Bronchial epithelial cell (primary cell): ENCODE results near the gene RAB24. TPM values are rescaled to one million over a fixed set of nuclear protein-coding genes. Genes with fewer than 3 reads are reported as not detected.

Experiments
- DNase-seq: peaks from one replicate; pipeline ENCODE4 v3.0.0-alpha.2; 2010; ENCODE audit warnings: low read depth
- FAIRE-seq: peaks from 2 replicates; lab custom pipeline; 2011; peaks lifted over from hg19 to GRCh38; lab: Jason Lieb, UNC
- H3K27me3 ChIP-seq: 2 replicates; pipeline ENCODE4 v1.5.1; 2011; ENCODE audit warnings: low read length; ENCODE audit not compliant: control insufficient read depth, insufficient read depth
- H3K36me3 ChIP-seq: 2 replicates; pipeline ENCODE4 v1.5.1; 2011; ENCODE audit warnings: low read length; ENCODE audit not compliant: control insufficient read depth, insufficient read depth
- H3K4me3 ChIP-seq: 2 replicates; pipeline ENCODE4 v1.5.1; 2011; ENCODE audit warnings: mild to moderate bottlenecking, low read depth, low read length, control low read depth
- total RNA-seq: library from RNA; depleted of rRNA; stranded (reverse); fragments of >200 nt; gene quantifications from 2 replicates; pipeline ENCODE4 v1.2.1, GENCODE V29; 2014
- TF ChIP-seq, protein P1 (sequence below): IDR thresholded peaks from 2 replicates; pipeline ENCODE4 v1.5.1; 2011; ENCODE audit warnings: mild to moderate bottlenecking, moderate library complexity, low read length, control low read depth, inconsistent platforms; ENCODE audit not compliant: insufficient read depth, severe bottlenecking

The RAB24 gene
- total RNA-seq, 1 donor from 2014 or later: 16.6 TPM

DNA sequence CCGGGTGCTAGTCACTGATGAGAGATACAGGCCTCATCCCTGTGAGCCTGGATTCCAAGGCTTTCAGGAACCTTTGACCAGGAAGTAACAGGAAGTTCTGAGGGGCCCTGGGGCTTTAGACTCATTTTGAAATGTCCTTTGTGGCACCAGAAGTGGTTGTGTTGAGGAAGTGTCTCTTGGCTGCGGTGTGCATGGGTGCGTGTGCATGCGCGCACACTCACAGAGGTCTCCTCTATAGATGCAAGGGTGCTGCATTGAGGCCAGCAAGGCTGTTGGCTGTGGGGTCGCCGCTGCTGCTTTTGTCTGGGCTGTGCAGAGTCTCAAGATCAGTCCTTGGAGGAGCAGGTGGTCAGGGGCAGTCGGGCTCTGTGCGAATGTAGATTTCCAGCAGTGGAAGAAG lies 7.6 kb downstream of the RAB24 start:
- H3K36me3 ChIP-seq: peaks cover 32% of the 10 kb centered on the region
- H3K27me3 ChIP-seq: no peaks in the 10 kb centered on the region
- FAIRE-seq (no peak), DNase-seq (no peak)
- TF ChIP-seq, protein P1, sequence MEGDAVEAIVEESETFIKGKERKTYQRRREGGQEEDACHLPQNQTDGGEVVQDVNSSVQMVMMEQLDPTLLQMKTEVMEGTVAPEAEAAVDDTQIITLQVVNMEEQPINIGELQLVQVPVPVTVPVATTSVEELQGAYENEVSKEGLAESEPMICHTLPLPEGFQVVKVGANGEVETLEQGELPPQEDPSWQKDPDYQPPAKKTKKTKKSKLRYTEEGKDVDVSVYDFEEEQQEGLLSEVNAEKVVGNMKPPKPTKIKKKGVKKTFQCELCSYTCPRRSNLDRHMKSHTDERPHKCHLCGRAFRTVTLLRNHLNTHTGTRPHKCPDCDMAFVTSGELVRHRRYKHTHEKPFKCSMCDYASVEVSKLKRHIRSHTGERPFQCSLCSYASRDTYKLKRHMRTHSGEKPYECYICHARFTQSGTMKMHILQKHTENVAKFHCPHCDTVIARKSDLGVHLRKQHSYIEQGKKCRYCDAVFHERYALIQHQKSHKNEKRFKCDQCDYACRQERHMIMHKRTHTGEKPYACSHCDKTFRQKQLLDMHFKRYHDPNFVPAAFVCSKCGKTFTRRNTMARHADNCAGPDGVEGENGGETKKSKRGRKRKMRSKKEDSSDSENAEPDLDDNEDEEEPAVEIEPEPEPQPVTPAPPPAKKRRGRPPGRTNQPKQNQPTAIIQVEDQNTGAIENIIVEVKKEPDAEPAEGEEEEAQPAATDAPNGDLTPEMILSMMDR: no peak
- H3K4me3 ChIP-seq: no peak overlapping the region

GRCh38 chr5:177294632-177295031 lies 8.9 kb downstream of the RAB24 start:
- TF ChIP-seq, protein P1: no peak
- no peak for FAIRE-seq
- no peak for DNase-seq
- no peaks in the 10 kb centered on the region for H3K27me3 ChIP-seq
- no peak overlapping the region for H3K4me3 ChIP-seq
- H3K36me3 ChIP-seq: peaks cover 32% of the 10 kb centered on the region

GRCh38 chr5:177293819-177294581 lies 9.5 kb downstream of the RAB24 start:
- TF ChIP-seq, protein P1: no peak
- FAIRE-seq: no peak
- no peak for DNase-seq
- Histone ChIP-seq H3K27me3 (no peaks in the 10 kb centered on the region), H3K4me3 (no peak overlapping the region), H3K36me3 (peaks cover 32% of the 10 kb centered on the region)

DNA sequence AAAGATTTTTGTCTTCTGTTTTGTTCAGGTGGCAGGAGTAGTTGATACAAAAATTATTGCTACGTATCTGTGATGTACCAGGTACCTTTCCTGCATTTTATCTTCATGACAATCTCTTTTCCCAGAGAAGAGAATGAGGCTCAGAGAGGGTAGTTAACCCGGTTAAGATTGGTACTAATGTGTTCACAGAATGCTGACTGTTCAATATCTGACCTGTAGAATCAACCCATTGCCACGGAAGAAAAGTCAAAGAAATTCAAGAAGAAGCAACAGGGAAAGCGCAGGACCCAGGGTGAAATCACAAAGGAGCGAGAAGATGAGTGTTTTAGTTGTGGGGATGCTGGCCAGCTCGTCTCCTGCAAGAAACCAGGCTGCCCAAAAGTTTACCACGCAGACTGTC lies 11.8 kb downstream of the RAB24 start:
- H3K36me3 ChIP-seq: peaks cover 35% of the 10 kb centered on the region
- no peak overlapping the region for H3K4me3 ChIP-seq
- TF ChIP-seq, protein P1: no peak
- H3K27me3 ChIP-seq: no peaks in the 10 kb centered on the region
- FAIRE-seq (no peak), DNase-seq (no peak)

DNA sequence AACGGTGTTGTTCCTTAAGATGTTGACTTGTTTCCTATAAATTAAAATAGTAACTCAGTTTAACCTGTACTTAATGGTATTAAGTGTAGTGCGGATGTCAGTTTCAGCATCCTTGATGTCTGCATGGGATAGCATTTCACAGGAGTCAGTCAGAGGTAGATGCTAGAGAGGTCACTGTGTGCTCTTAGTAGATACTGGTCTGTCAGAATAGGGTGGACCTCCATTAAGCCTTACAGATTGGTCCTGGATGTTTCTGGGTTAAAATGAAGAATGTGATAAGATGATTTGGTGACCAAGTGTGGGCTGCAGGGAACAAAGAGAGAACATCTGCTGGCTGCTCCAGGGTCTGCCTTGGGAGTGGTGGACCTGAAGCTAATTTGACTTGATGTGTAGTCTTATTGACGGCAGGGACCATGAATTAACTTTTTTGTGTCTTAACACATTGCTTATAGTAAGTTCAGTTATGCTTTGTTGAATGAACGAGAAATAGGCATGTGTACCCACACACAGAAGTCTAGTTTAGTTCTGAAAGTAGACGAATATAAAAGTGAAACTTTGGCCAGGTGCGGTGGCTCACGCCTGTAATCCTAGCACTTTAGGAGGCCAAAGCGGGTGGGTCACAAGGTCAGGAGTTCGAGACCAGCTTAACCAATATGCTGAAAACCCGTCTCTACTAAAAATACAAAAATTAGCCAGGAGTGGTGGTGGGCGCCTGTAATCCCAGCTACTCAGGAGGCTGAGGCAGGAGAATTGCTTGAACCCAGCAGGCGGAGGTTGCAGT lies 12.5 kb downstream of the RAB24 start:
- H3K36me3 ChIP-seq: peaks cover 36% of the 10 kb centered on the region
- TF ChIP-seq, protein P1: no peak
- no peaks in the 10 kb centered on the region for H3K27me3 ChIP-seq
- no peak for FAIRE-seq
- no peak overlapping the region for H3K4me3 ChIP-seq
- no peak for DNase-seq
